HuH-7 (cell line): ENCODE results near the gene ABCC9.

Experiments
- DNase-seq: peaks from one replicate; pipeline ENCODE4 v3.0.0; 2011; ENCODE audit warnings: low spot score

Gene ABCC9

GRCh38 chr12:21940549-21941505 lies at the start of gene ABCC9:
Gene ABCC9, minus strand, starts transcription at chr12:21941426. Its CDS starts 4,752 bp downstream, at chr12:21936674.
- DNase-seq: peak; percentile 39

GRCh38 chr12:21989819-21990412 lies 48.7 kb upstream of the ABCC9 start:
- DNase-seq: peak; percentile 19

GRCh38 chr12:21988619-21989018 lies 47.4 kb upstream of the ABCC9 start:
- DNase-seq: no peak

GRCh38 chr12:21987755-21988154 lies 46.5 kb upstream of the ABCC9 start:
- DNase-seq: no peak

GRCh38 chr12:21985155-21985554 lies 43.9 kb upstream of the ABCC9 start:
- no peak for DNase-seq

GRCh38 chr12:21984375-21984774 lies 43.1 kb upstream of the ABCC9 start:
- DNase-seq: no peak

GRCh38 chr12:21983095-21983494 lies 41.9 kb upstream of the ABCC9 start:
- no peak for DNase-seq

- no peak for DNase-seq
Measured at GRCh38 chr12:21980544-21980943, 39.3 kb upstream of the ABCC9 start.

GRCh38 chr12:21975293-21975692 lies 34.1 kb upstream of the ABCC9 start:
- DNase-seq: no peak

GRCh38 chr12:21973221-21973620 lies 32.0 kb upstream of the ABCC9 start:
- DNase-seq: no peak

GRCh38 chr12:21972055-21972454 lies 30.8 kb upstream of the ABCC9 start:
- DNase-seq: no peak

- DNase-seq: no peak
Measured at GRCh38 chr12:21971344-21971743, 30.1 kb upstream of the ABCC9 start.

GRCh38 chr12:21962821-21963220 lies 21.6 kb upstream of the ABCC9 start:
- DNase-seq: no peak

GRCh38 chr12:21962236-21962635 lies 21.0 kb upstream of the ABCC9 start:
- no peak for DNase-seq

- DNase-seq: no peak
Measured at GRCh38 chr12:21950649-21951048, 9.4 kb upstream of the ABCC9 start.

- no peak for DNase-seq
Measured at GRCh38 chr12:21949036-21949435, 7.8 kb upstream of the ABCC9 start.

GRCh38 chr12:21946983-21947382 lies 5.8 kb upstream of the ABCC9 start:
- DNase-seq: no peak

- no peak for DNase-seq
Measured at GRCh38 chr12:21945002-21945401, 3.8 kb upstream of the ABCC9 start.

- peak; percentile 24 for DNase-seq
Measured at GRCh38 chr12:21942377-21942703, 1.1 kb upstream of the ABCC9 start.

GRCh38 chr12:21941506-21942376 lies 515 bp upstream of the ABCC9 start:
- peak; percentile 28 for DNase-seq

- DNase-seq: no peak
Measured at GRCh38 chr12:21939435-21939834, 1.8 kb downstream of the ABCC9 start.

GRCh38 chr12:21938879-21939278 lies 2.3 kb downstream of the ABCC9 start:
- no peak for DNase-seq

- no peak for DNase-seq
Measured at GRCh38 chr12:21934173-21934572, 7.1 kb downstream of the ABCC9 start.
